MM.1S (cell line): ENCODE data around the gene TENM4.

Source experiments
- DNase-seq: peaks from one replicate; pipeline ENCODE4 v3.0.0-alpha.2; 2015
- H2AFZ ChIP-seq: fragments of 300-600 bp; sonication (generic); 2 replicates; pipeline ENCODE4 v1.6.0; 2016; ENCODE audit warnings: antibody characterized with exemption, low read length
- H3F3A ChIP-seq: fragments of 300-600 bp; sonication (generic); 2 replicates; pipeline ENCODE4 v1.6.1; 2016; ENCODE audit warnings: mild to moderate bottlenecking, antibody characterized with exemption, low read length, moderate library complexity, mixed read lengths; ENCODE audit not compliant: insufficient read depth
- H3K27ac ChIP-seq: fragments of 300-600 bp; sonication (generic); 2 replicates; pipeline ENCODE4 v1.5.1; 2016; ENCODE audit warnings: mild to moderate bottlenecking, low read length
- H3K27me3 ChIP-seq: fragments of 300-600 bp; sonication (generic); replicated peaks from 2 replicates; pipeline ENCODE4 v1.6.0; 2016; ENCODE audit warnings: low read length; ENCODE audit not compliant: insufficient read depth
- H3K36me3 ChIP-seq: fragments of 300-600 bp; sonication (generic); replicated peaks from 2 replicates; pipeline ENCODE4 v1.6.1; 2016; ENCODE audit warnings: mild to moderate bottlenecking, low read length, mixed read lengths; ENCODE audit not compliant: insufficient read depth
- H3K4me1 ChIP-seq: fragments of 300-600 bp; sonication (generic); 2 replicates; pipeline ENCODE4 v1.6.1; 2016; ENCODE audit warnings: low read length, mixed read lengths
- H3K4me2 ChIP-seq: fragments of 300-600 bp; sonication (generic); 2 replicates; pipeline ENCODE4 v1.6.0; 2016; ENCODE audit warnings: low read depth, low read length
- H3K4me3 ChIP-seq: fragments of 300-600 bp; sonication (generic); 2 replicates; pipeline ENCODE4 v1.5.1; 2016; ENCODE audit warnings: low read length, mixed read lengths
- H3K79me2 ChIP-seq: fragments of 300-600 bp; sonication (generic); 2 replicates; pipeline ENCODE4 v1.6.1; 2016; ENCODE audit warnings: mixed run types, low read length, mixed read lengths
- H3K9ac ChIP-seq: fragments of 300-600 bp; sonication (generic); 2 replicates; pipeline ENCODE4 v1.6.1; 2016; ENCODE audit warnings: low read length, mixed read lengths
- H3K9me2 ChIP-seq: fragments of 300-600 bp; sonication (generic); replicated peaks from 2 replicates; pipeline ENCODE4 v1.6.1; 2016; ENCODE audit warnings: mild to moderate bottlenecking, low read length, mixed read lengths; ENCODE audit not compliant: insufficient read depth
- H3K9me3 ChIP-seq: fragments of 300-600 bp; sonication (generic); replicated peaks from 2 replicates; pipeline ENCODE4 v1.6.1; 2016; ENCODE audit warnings: mild to moderate bottlenecking, low read length, mixed read lengths; ENCODE audit not compliant: insufficient read depth
- H4K20me1 ChIP-seq: fragments of 300-600 bp; sonication (generic); 2 replicates; pipeline ENCODE4 v1.6.1; 2016; ENCODE audit warnings: mild to moderate bottlenecking, low read length, moderate library complexity, mixed read lengths; ENCODE audit not compliant: insufficient read depth
- CTCF ChIP-seq: fragments of 300-600 bp; sonication (generic); IDR thresholded peaks from 2 replicates; pipeline ENCODE4 v1.5.1; 2016; ENCODE audit warnings: antibody characterized with exemption, low read length, mixed read lengths
- EZH2 ChIP-seq: fragments of 300-600 bp; sonication (generic); optimal IDR thresholded peaks from 2 replicates; pipeline ENCODE3; 2017; ENCODE audit warnings: low read depth, mild to moderate bottlenecking, antibody characterized with exemption, low read length, mixed read lengths
- EZH2phosphoT487 ChIP-seq: fragments of 300-600 bp; sonication (generic); IDR thresholded peaks from 2 replicates; pipeline ENCODE4 v1.6.1; 2018; ENCODE audit warnings: antibody characterized with exemption, low read length

The TENM4 gene

GRCh38 chr11:78662811-78663210 is 778.0 kb downstream of the TENM4 start:
- Histone ChIP-seq H2AFZ (no peak overlapping the region), H3K4me2 (no peak overlapping the region), H3K27ac (no peak overlapping the region), H3K9ac (no peak overlapping the region), H3K27me3 (no peaks in the 10 kb centered on the region), H3K9me3 (no peaks in the 10 kb centered on the region), H3K4me1 (no peaks in the 10 kb centered on the region), H3K36me3 (no peaks in the 10 kb centered on the region), H3K4me3 (no peak overlapping the region), H4K20me1 (no peaks in the 10 kb centered on the region), H3F3A (no peaks in the 10 kb centered on the region), H3K9me2 (no peaks in the 10 kb centered on the region), H3K79me2 (no peaks in the 10 kb centered on the region)
- no peak for DNase-seq
- no peak for TF ChIP-seq EZH2
- TF ChIP-seq CTCF, result no peak
- TF ChIP-seq EZH2phosphoT487, result no peak

- no peak overlapping the region for H3K4me2 ChIP-seq
- no peaks in the 10 kb centered on the region for H3F3A ChIP-seq
- no peak for DNase-seq
- H3K27ac ChIP-seq, result no peak overlapping the region
- no peaks in the 10 kb centered on the region for H3K9me2 ChIP-seq
- no peaks in the 10 kb centered on the region for H3K79me2 ChIP-seq
- H4K20me1 ChIP-seq, result no peaks in the 10 kb centered on the region
- no peak overlapping the region for H3K4me3 ChIP-seq
- H3K36me3 ChIP-seq, result no peaks in the 10 kb centered on the region
- no peaks in the 10 kb centered on the region for H3K4me1 ChIP-seq
- no peak overlapping the region for H3K9ac ChIP-seq
- TF ChIP-seq CTCF (no peak), EZH2 (no peak), EZH2phosphoT487 (no peak)
- H3K9me3 ChIP-seq, result no peaks in the 10 kb centered on the region
- no peaks in the 10 kb centered on the region for H3K27me3 ChIP-seq
- no peak overlapping the region for H2AFZ ChIP-seq
These were observed 780.4 kb downstream of the TENM4 start for GRCh38 chr11:78660471-78660870.

- DNase-seq, result no peak
- H3K9me3 ChIP-seq, result no peaks in the 10 kb centered on the region
- no peaks in the 10 kb centered on the region for H4K20me1 ChIP-seq
- no peak overlapping the region for H3K4me3 ChIP-seq
- H3K27ac ChIP-seq, result no peak overlapping the region
- no peaks in the 10 kb centered on the region for H3F3A ChIP-seq
- H3K4me2 ChIP-seq, result no peak overlapping the region
- TF ChIP-seq CTCF (no peak), EZH2phosphoT487 (no peak), EZH2 (no peak)
- H3K27me3 ChIP-seq, result no peaks in the 10 kb centered on the region
- no peak overlapping the region for H3K9ac ChIP-seq
- no peaks in the 10 kb centered on the region for H3K79me2 ChIP-seq
- H2AFZ ChIP-seq, result no peak overlapping the region
- no peaks in the 10 kb centered on the region for H3K4me1 ChIP-seq
- H3K36me3 ChIP-seq, result no peaks in the 10 kb centered on the region
- H3K9me2 ChIP-seq, result no peaks in the 10 kb centered on the region
These were observed 781.2 kb downstream of the TENM4 start for GRCh38 chr11:78659326-78660270.
